GM21786 (cell line): ENCODE results near the gene ZNF256.

Experiments used
- ATAC-seq: cut with Tn5 transposase; IDR thresholded peaks from one replicate; pipeline ENCODE4 v1.9.1; 2021; ENCODE audit not compliant: unreplicated experiment

ZNF256 gene

GRCh38 chr19:57900311-57900710 lies 47.2 kb downstream of the ZNF256 start:
- no peak for ATAC-seq
